Measurements from ENCODE around the gene PSMD2. TPM values are rescaled to one million over a fixed set of nuclear protein-coding genes. Genes with fewer than 3 reads are reported as not detected.
A peak's percentile ranks its signal among the peaks of the same experiment; 100 is the strongest.

Gene PSMD2
- total and polyA plus RNA-seq, 10 of the 15 experiments (the other 5 are each of a cell fraction or from before 2014, with no cell fraction given), result 103 to 515 (median 197) TPM

DNA sequence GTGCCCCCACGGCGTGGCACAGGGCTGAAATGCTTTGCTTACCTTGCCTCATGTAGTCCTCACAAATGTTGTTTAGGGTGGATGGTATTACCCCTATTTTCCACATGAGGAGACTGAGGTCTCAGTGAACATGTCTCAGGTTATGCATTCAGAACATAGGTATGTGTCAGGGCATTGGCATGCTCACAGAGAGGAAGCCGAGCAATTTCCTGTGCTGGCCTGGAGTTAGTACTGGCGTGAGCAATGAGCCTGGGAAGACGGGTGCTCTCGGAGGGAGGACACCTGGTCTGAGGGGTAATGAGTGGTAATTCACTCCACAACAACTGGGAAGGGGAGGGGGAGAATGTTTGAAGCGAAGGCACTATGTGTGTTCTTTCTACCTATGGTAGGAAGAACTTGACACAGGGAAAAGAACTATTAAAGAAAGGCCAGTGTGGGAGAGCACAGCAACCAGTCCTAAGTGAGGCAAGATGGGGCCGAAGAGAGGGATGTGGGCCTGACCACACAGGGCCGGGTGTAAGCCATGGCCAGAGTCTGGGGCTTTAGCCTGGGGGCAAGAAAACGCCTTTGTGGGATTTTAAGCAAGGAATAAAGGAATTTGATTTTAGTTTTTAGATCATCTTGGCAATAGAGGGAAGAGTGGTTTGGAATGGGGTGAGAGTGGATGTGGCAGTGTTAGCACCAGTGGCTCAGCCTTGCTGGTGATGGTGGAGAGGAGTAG, 33.5 kb downstream of the PSMD2 start:
- BruUV-seq (replicated peaks), result no TSS peak
- Histone ChIP-seq H3K9me3 (replicated peaks; ENCODE audit: control insufficient read depth, insufficient read depth, low read length) (no peaks in the 10 kb centered on the region), H4K20me1 (ENCODE audit: control insufficient read depth, insufficient read depth) (peaks cover 2% of the 10 kb centered on the region), H3K4me3 (no peak overlapping the region), H3K4me1 (ENCODE audit: control insufficient read depth, insufficient read depth, low read length) (peaks cover 8% of the 10 kb centered on the region), H3K27ac (ENCODE audit: control insufficient read depth, insufficient read depth) (no peak overlapping the region), H3K36me3 (ENCODE audit: control insufficient read depth in 2 of 2, insufficient read depth in 2 of 2, low read length in 1 of 2) (peaks cover 34 to 44% of the 10 kb centered on the region in 2 experiments), H3K27me3 (replicated peaks in 1 of 2; ENCODE audit: control insufficient read depth in 2 of 2, insufficient read depth in 2 of 2, low read length in 1 of 2) (no peaks in the 10 kb centered on the region), H3K9ac (ENCODE audit: control insufficient read depth, insufficient read depth, low read length) (no peak overlapping the region), H3K4me2 (ENCODE audit: control insufficient read depth, insufficient read depth) (no peak overlapping the region), H3K79me2 (ENCODE audit: control insufficient read depth, insufficient read depth, low read length) (no peaks in the 10 kb centered on the region), H2AFZ (ENCODE audit: control insufficient read depth, low read depth, low read length) (no peak overlapping the region)
- POLR2A ChIA-PET, result no interaction called here
- in situ Hi-C loops (cut with MboI), result no loop called here
- no peak for DNase-seq (ENCODE audit: low read depth, low spot score)
- FAIRE-seq, result no peak
- ATAC-seq, result no peak
- peak; percentile 31 for TF ChIP-seq POLR2A (IDR thresholded peaks at IDR 0.05; ENCODE audit: low read depth, low read length)
- no peak for TF ChIP-seq ZSCAN29 (IDR thresholded peaks at IDR 0.05)
- TF ChIP-seq POLR2AphosphoS5 (IDR thresholded peaks at IDR 0.05; ENCODE audit: low read length), result peak; percentile 44
- TF ChIP-seq SMAD5 (IDR thresholded peaks at IDR 0.05; ENCODE audit: low read depth), result 0 out of 2 replicates have a peak, but pooled peaks have one; percentile 32
- 91% methylated on average over 10 of the region's 10 CpGs for WGBS (ENCODE audit: insufficient coverage, insufficient replicate concordance, low lambda C conversion rate, missing lambda C conversion rate)
- CTCF ChIA-PET, result no interaction called here
- SMC1A ChIA-PET (ENCODE audit: uncharacterized antibody, unreplicated experiment), result no interaction called here
- RAD21 ChIA-PET (ENCODE audit: unreplicated experiment), result no interaction called here
- intact Hi-C loops (cut with micrococcal nuclease; ENCODE audit: unreplicated experiment), result no loop called here

DNA sequence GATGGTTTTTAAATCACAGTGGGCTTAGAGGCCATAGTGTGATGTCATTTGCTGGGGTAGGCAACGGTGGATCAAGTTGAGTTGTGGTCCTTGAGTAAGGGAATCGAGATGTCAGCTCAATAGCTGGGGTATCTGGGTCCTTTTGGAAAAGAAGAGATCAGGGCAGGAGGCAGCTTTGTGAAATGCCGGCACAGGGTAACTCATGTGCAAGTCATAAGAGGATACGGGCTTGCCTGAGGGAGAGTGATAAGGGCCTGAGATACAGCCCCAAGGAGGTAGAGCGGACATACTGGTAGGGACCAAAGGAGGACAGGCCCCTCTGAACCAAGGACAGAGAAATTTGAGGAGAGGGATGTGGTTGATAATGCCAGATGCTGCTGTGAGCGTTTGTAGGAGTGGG, 34.1 kb downstream of the PSMD2 start:
- Histone ChIP-seq H3K9me3 (replicated peaks; ENCODE audit: control insufficient read depth, insufficient read depth, low read length) (no peaks in the 10 kb centered on the region), H3K4me3 (no peak overlapping the region), H4K20me1 (ENCODE audit: control insufficient read depth, insufficient read depth) (peaks cover 2% of the 10 kb centered on the region), H3K79me2 (ENCODE audit: control insufficient read depth, insufficient read depth, low read length) (no peaks in the 10 kb centered on the region), H3K4me2 (ENCODE audit: control insufficient read depth, insufficient read depth) (no peak overlapping the region), H3K36me3 (ENCODE audit: control insufficient read depth in 2 of 2, insufficient read depth in 2 of 2, low read length in 1 of 2) (peaks cover 32 to 40% of the 10 kb centered on the region in 2 experiments), H3K27ac (ENCODE audit: control insufficient read depth, insufficient read depth) (no peak overlapping the region), H3K27me3 (replicated peaks in 1 of 2; ENCODE audit: control insufficient read depth in 2 of 2, insufficient read depth in 2 of 2, low read length in 1 of 2) (no peaks in the 10 kb centered on the region), H3K4me1 (ENCODE audit: control insufficient read depth, insufficient read depth, low read length) (peaks cover 8% of the 10 kb centered on the region), H2AFZ (ENCODE audit: control insufficient read depth, low read depth, low read length) (no peak overlapping the region), H3K9ac (ENCODE audit: control insufficient read depth, insufficient read depth, low read length) (no peak overlapping the region)
- CTCF ChIA-PET, result no interaction called here
- 81% methylated on average over 6 of the region's 6 CpGs for WGBS (ENCODE audit: insufficient coverage, insufficient replicate concordance, low lambda C conversion rate, missing lambda C conversion rate)
- no peak for TF ChIP-seq ATF7 (IDR thresholded peaks at IDR 0.05; ENCODE audit: low read depth)
- no peak for TF ChIP-seq ESRRA (IDR thresholded peaks at IDR 0.05; ENCODE audit: low read length)
- no peak for TF ChIP-seq PML (IDR thresholded peaks at IDR 0.05; ENCODE audit: low read length)
- no peak for TF ChIP-seq KDM1A (IDR thresholded peaks at IDR 0.05; ENCODE audit: borderline replicate concordance)
- no peak for TF ChIP-seq CEBPB (IDR thresholded peaks at IDR 0.05; ENCODE audit: borderline replicate concordance in 1 of 2, low read depth in 2 of 2, low read length in 2 of 2)
- TF ChIP-seq TCF12 (IDR thresholded peaks at IDR 0.05; ENCODE audit: low read depth, low read length), result no peak
- TF ChIP-seq SMARCA5 (IDR thresholded peaks at IDR 0.05), result no peak
- TF ChIP-seq, protein P1, sequence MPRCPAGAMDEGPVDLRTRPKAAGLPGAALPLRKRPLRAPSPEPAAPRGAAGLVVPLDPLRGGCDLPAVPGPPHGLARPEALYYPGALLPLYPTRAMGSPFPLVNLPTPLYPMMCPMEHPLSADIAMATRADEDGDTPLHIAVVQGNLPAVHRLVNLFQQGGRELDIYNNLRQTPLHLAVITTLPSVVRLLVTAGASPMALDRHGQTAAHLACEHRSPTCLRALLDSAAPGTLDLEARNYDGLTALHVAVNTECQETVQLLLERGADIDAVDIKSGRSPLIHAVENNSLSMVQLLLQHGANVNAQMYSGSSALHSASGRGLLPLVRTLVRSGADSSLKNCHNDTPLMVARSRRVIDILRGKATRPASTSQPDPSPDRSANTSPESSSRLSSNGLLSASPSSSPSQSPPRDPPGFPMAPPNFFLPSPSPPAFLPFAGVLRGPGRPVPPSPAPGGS (IDR thresholded peaks at IDR 0.05; ENCODE audit: borderline replicate concordance, insufficient read depth, low read depth, low read length, poor library complexity, severe bottlenecking), result no peak
- no peak for FAIRE-seq
- intact Hi-C loops (cut with micrococcal nuclease; ENCODE audit: unreplicated experiment), result no loop called here
- RAD21 ChIA-PET (ENCODE audit: unreplicated experiment), result no interaction called here
- no peak for DNase-seq (ENCODE audit: low read depth, low spot score)
- SMC1A ChIA-PET (ENCODE audit: uncharacterized antibody, unreplicated experiment), result no interaction called here
- BruUV-seq (replicated peaks), result TSS peak; percentile 56
- no peak for ATAC-seq
- POLR2A ChIA-PET, result no interaction called here
- in situ Hi-C loops (cut with MboI), result no loop called here

Data from GM12878 (cell line).